ENCODE results near the gene SH3PXD2A.
"Not testable (repeated sequence)": the region's sequence is repeated elsewhere in the genome, so short reads cannot be mapped to it uniquely, and the experiment has no call there.

Gene SH3PXD2A

GRCh38 chr10:103610921-103611511 is 244.4 kb downstream of the SH3PXD2A start:
- no peak for TF ChIP-seq CTCF (IDR thresholded peaks at IDR 0.05; ENCODE audit: low read depth, low read length)
- H3K4me3 ChIP-seq (ENCODE audit: low read depth, low read length): no peak overlapping the region
- DNase-seq (ENCODE audit: low read depth, low spot score): no peak
- in situ Hi-C loops (cut with HindIII; ENCODE audit: low sequenced_read_pairs): no loop called here

GRCh38 chr10:103610083-103610472 is 245.3 kb downstream of the SH3PXD2A start:
- no peak overlapping the region for H3K4me3 ChIP-seq (ENCODE audit: low read depth, low read length)
- TF ChIP-seq CTCF (IDR thresholded peaks at IDR 0.05; ENCODE audit: low read depth, low read length): no peak
- DNase-seq (ENCODE audit: low read depth, low spot score): no peak
- in situ Hi-C loops (cut with HindIII; ENCODE audit: low sequenced_read_pairs): no loop called here

- TF ChIP-seq CTCF (IDR thresholded peaks at IDR 0.05; ENCODE audit: low read depth, low read length): no peak
- in situ Hi-C loops (cut with HindIII; ENCODE audit: low sequenced_read_pairs): no loop called here
- DNase-seq (ENCODE audit: low read depth, low spot score): no peak
- no peak overlapping the region for H3K4me3 ChIP-seq (ENCODE audit: low read depth, low read length)
Observed at GRCh38 chr10:103609231-103610082, 245.9 kb downstream of the SH3PXD2A start.

GRCh38 chr10:103608056-103608455 is 247.3 kb downstream of the SH3PXD2A start:
- DNase-seq (ENCODE audit: low read depth, low spot score); in situ Hi-C loops (cut with HindIII; ENCODE audit: low sequenced_read_pairs); H3K4me3 ChIP-seq (ENCODE audit: low read depth, low read length): not testable (repeated sequence)

GRCh38 chr10:103607051-103607450 is 248.3 kb downstream of the SH3PXD2A start:
- in situ Hi-C loops (cut with HindIII; ENCODE audit: low sequenced_read_pairs): not testable (repeated sequence)

GRCh38 chr10:103606097-103606438 is 249.3 kb downstream of the SH3PXD2A start:
- DNase-seq (ENCODE audit: low read depth, low spot score); in situ Hi-C loops (cut with HindIII; ENCODE audit: low sequenced_read_pairs); H3K4me3 ChIP-seq (ENCODE audit: low read depth, low read length): not testable (repeated sequence)

More at GRCh38 chr10:103607051-103607450, 248.3 kb downstream of the SH3PXD2A start:
- H3K4me3 ChIP-seq (ENCODE audit: low read depth, low read length); DNase-seq (ENCODE audit: low read depth, low spot score): not testable (repeated sequence)

- in situ Hi-C loops (cut with HindIII; ENCODE audit: low sequenced_read_pairs): no loop called here
- H3K4me3 ChIP-seq (ENCODE audit: low read depth, low read length): no peak overlapping the region
- DNase-seq (ENCODE audit: low read depth, low spot score): peak; percentile 27
- TF ChIP-seq CTCF (IDR thresholded peaks at IDR 0.05; ENCODE audit: low read depth, low read length): peak; percentile 81
Observed at GRCh38 chr10:103605359-103606096, 249.8 kb downstream of the SH3PXD2A start.

GRCh38 chr10:103603382-103603781 is 252.0 kb downstream of the SH3PXD2A start:
- H3K4me3 ChIP-seq (ENCODE audit: low read depth, low read length): no peak overlapping the region
- in situ Hi-C loops (cut with HindIII; ENCODE audit: low sequenced_read_pairs): no loop called here
- TF ChIP-seq CTCF (IDR thresholded peaks at IDR 0.05; ENCODE audit: low read depth, low read length): no peak
- DNase-seq (ENCODE audit: low read depth, low spot score): no peak
